ENCODE measurements around the gene C1R. TPM values are rescaled to one million over a fixed set of nuclear protein-coding genes. Genes with fewer than 3 reads are reported as not detected.

C1R gene
- total RNA-seq, 1 experiment from 2014 or later = 9.6 TPM

DNA sequence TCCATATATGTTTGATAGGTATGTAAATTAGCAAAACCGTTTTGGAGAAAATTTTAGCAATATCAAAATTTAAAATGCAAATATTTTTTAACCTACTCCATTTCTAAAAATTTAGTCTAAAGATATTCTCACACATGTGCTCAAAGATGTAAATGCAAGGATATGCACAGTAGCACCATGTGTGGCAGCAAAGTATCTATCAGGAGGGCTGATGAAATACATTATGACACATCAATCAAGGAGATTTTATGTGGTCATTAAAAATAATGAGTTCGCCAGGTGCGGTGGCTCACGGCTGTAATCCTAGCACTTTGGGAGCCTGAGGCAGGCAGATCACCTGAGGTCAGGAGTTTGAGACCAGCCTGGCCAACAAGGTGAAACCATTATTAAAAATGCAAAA is 8.0 kb upstream of the C1R start:
- POLR2A ChIA-PET (ENCODE audit: unreplicated experiment) = no interaction called here
- intact Hi-C loops (cut with micrococcal nuclease) = no loop called here
- no peak for DNase-seq

DNA sequence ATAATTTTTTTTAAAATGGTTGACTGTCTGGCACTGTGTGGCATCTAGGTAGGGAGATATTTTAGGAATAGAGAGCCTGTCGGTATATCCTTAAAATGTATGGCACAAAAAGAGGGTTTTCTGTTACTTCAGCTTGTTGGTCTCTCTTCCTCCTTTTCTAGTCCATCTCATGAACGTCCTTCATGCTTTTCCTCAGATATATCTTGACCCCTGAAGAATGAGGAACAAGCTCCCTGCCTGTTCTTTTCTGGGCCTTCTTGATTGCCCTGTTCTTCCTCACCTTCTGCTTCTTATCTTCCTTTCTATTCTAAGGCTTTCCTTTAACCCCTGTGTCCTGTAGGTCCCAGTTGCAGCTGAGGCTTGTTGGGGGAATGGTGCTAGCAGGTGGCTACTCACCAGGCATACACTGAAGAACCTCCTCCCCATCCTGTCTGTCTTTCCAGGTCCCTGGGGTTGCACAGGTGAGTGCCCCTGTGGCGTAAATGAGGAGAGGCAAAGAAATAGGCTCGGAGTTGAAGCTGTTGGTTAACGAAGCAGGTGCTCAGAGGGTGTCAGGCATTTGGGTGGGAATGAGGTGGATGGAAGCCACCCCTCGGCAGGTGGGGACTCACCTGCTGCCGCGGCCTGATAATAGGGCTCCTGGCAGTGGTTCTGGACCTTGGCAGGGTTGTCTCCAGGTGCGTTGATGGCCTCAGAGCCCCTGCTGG is 7.2 kb upstream of the C1R start:
- ChIA-PET POLR2A (ENCODE audit: unreplicated experiment) (no interaction called here), CTCF (interaction anchor here (0.6 kb wide), 2 partner anchors 25 to 228 kb away, joined by 4 read pairs; no protein-coding TSS in a partner anchor)
- Histone ChIP-seq H3K79me2 (ENCODE audit: low read length) (no peaks in the 10 kb centered on the region), H3K4me1 (ENCODE audit: insufficient read depth, low read length) (no peaks in the 10 kb centered on the region), H3F3A (ENCODE audit: low read length, unreplicated experiment) (no peaks in the 10 kb centered on the region), H3K9ac (ENCODE audit: low read length) (no peak overlapping the region), H3K9me3 (ENCODE audit: low read length) (no peaks in the 10 kb centered on the region), H3K4me2 (ENCODE audit: low read length) (no peak overlapping the region), H3K27ac (ENCODE audit: low read length) (no peak overlapping the region), H3K4me3 (ENCODE audit: low read length) (no peak overlapping the region), H4K20me1 (ENCODE audit: low read length) (no peaks in the 10 kb centered on the region), H3K9me2 (replicated peaks; ENCODE audit: low read length) (no peaks in the 10 kb centered on the region), H3K36me3 (ENCODE audit: low read depth, low read length) (no peaks in the 10 kb centered on the region), H2AFZ (ENCODE audit: low read length) (no peak overlapping the region), H3K27me3 (ENCODE audit: low read length) (no peaks in the 10 kb centered on the region)
- intact Hi-C loops (cut with micrococcal nuclease) = no loop called here
- no peak for DNase-seq
- no TSS peak for BruUV-seq (replicated peaks)
- no peak for ATAC-seq
- TF ChIP-seq, protein P1, sequence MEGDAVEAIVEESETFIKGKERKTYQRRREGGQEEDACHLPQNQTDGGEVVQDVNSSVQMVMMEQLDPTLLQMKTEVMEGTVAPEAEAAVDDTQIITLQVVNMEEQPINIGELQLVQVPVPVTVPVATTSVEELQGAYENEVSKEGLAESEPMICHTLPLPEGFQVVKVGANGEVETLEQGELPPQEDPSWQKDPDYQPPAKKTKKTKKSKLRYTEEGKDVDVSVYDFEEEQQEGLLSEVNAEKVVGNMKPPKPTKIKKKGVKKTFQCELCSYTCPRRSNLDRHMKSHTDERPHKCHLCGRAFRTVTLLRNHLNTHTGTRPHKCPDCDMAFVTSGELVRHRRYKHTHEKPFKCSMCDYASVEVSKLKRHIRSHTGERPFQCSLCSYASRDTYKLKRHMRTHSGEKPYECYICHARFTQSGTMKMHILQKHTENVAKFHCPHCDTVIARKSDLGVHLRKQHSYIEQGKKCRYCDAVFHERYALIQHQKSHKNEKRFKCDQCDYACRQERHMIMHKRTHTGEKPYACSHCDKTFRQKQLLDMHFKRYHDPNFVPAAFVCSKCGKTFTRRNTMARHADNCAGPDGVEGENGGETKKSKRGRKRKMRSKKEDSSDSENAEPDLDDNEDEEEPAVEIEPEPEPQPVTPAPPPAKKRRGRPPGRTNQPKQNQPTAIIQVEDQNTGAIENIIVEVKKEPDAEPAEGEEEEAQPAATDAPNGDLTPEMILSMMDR (conservative IDR thresholded peaks at IDR 0.05; ENCODE audit: low read depth, low read length) = no peak
- no peak for TF ChIP-seq EZH2phosphoT487 (IDR thresholded peaks at IDR 0.05; ENCODE audit: borderline replicate concordance, low read length)
- no peak for TF ChIP-seq EZH2 (IDR thresholded peaks at IDR 0.05; ENCODE audit: low read length, unreplicated experiment)

More for the DNA sequence above, 8.0 kb upstream of the C1R start:
- H3K9me3 ChIP-seq (ENCODE audit: low read length) = no peaks in the 10 kb centered on the region
- H3K4me2 ChIP-seq (ENCODE audit: low read length) = no peak overlapping the region
- H3K9ac ChIP-seq (ENCODE audit: low read length) = no peak overlapping the region
- no peaks in the 10 kb centered on the region for H3K79me2 ChIP-seq (ENCODE audit: low read length)
- H3K27ac ChIP-seq (ENCODE audit: low read length) = no peak overlapping the region
- H4K20me1 ChIP-seq (ENCODE audit: low read length) = no peaks in the 10 kb centered on the region
- no peak overlapping the region for H2AFZ ChIP-seq (ENCODE audit: low read length)
- no peaks in the 10 kb centered on the region for H3K4me1 ChIP-seq (ENCODE audit: insufficient read depth, low read length)
- no peak for ATAC-seq
- BruUV-seq (replicated peaks) = no TSS peak
- TF ChIP-seq EZH2phosphoT487 (IDR thresholded peaks at IDR 0.05; ENCODE audit: borderline replicate concordance, low read length) (no peak), EZH2 (IDR thresholded peaks at IDR 0.05; ENCODE audit: low read length, unreplicated experiment) (no peak)
- TF ChIP-seq, protein P1 (conservative IDR thresholded peaks at IDR 0.05; ENCODE audit: low read depth, low read length) = no peak
- no peak overlapping the region for H3K4me3 ChIP-seq (ENCODE audit: low read length)
- H3F3A ChIP-seq (ENCODE audit: low read length, unreplicated experiment) = no peaks in the 10 kb centered on the region
- CTCF ChIA-PET = no interaction called here
- no peaks in the 10 kb centered on the region for H3K9me2 ChIP-seq (replicated peaks; ENCODE audit: low read length)
- H3K36me3 ChIP-seq (ENCODE audit: low read depth, low read length) = no peaks in the 10 kb centered on the region
- H3K27me3 ChIP-seq (ENCODE audit: low read length) = no peaks in the 10 kb centered on the region

DNA sequence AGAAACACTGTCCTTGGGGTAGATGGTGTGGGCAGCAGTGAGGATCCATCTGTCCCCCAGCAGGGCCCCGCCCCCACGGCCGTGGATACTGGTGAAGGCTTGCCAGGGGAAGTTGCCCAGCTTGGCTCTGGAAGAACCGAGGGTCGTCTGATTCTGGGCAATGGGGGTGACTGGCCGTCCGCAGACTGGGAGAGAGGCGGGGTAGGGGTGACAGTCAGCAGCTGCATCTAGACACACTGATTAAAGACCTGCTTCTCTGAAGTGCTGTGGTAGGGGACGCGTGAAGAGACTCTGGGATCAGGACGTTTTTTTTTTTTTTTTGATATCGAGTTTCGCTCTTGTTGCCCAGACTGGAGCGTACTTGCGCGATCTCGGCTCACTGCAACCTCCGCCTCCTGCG is 4.7 kb upstream of the C1R start:
- CTCF ChIA-PET = no interaction called here
- no peak overlapping the region for H3K4me3 ChIP-seq (ENCODE audit: low read length)
- H3K4me2 ChIP-seq (ENCODE audit: low read length) = no peak overlapping the region
- POLR2A ChIA-PET (ENCODE audit: unreplicated experiment) = no interaction called here
- no peak overlapping the region for H3K9ac ChIP-seq (ENCODE audit: low read length)
- ATAC-seq (no peak), DNase-seq (no peak)
- no peaks in the 10 kb centered on the region for H3K36me3 ChIP-seq (ENCODE audit: low read depth, low read length)
- no peaks in the 10 kb centered on the region for H3K27me3 ChIP-seq (ENCODE audit: low read length)
- intact Hi-C loops (cut with micrococcal nuclease) = no loop called here
- no peaks in the 10 kb centered on the region for H3K9me2 ChIP-seq (replicated peaks; ENCODE audit: low read length)
- TF ChIP-seq EZH2phosphoT487 (IDR thresholded peaks at IDR 0.05; ENCODE audit: borderline replicate concordance, low read length) (no peak), EZH2 (IDR thresholded peaks at IDR 0.05; ENCODE audit: low read length, unreplicated experiment) (no peak)
- TF ChIP-seq, protein P1 (conservative IDR thresholded peaks at IDR 0.05; ENCODE audit: low read depth, low read length) = no peak
- no peaks in the 10 kb centered on the region for H3K9me3 ChIP-seq (ENCODE audit: low read length)
- BruUV-seq (replicated peaks) = no TSS peak
- H3K27ac ChIP-seq (ENCODE audit: low read length) = no peak overlapping the region
- no peaks in the 10 kb centered on the region for H3K79me2 ChIP-seq (ENCODE audit: low read length)
- H2AFZ ChIP-seq (ENCODE audit: low read length) = no peak overlapping the region
- H3F3A ChIP-seq (ENCODE audit: low read length, unreplicated experiment) = no peaks in the 10 kb centered on the region
- H3K4me1 ChIP-seq (ENCODE audit: insufficient read depth, low read length) = peaks cover 3% of the 10 kb centered on the region; the same call in 1 of the 2 replicates
- no peaks in the 10 kb centered on the region for H4K20me1 ChIP-seq (ENCODE audit: low read length)
